NCI-H2227 treated with DMSO at 0.1 percent for 48 hours (cell line): ENCODE measurements around the gene MAPKAPK5.
"Not testable (repeated sequence)": the region's sequence is repeated elsewhere in the genome, so short reads cannot be mapped to it uniquely, and the experiment has no call there.

ENCODE experiments used
- DNase-seq: peaks from one replicate; lab custom pipeline; 2025; lab: John Stamatoyannopoulos, UW

The MAPKAPK5 gene

DNA sequence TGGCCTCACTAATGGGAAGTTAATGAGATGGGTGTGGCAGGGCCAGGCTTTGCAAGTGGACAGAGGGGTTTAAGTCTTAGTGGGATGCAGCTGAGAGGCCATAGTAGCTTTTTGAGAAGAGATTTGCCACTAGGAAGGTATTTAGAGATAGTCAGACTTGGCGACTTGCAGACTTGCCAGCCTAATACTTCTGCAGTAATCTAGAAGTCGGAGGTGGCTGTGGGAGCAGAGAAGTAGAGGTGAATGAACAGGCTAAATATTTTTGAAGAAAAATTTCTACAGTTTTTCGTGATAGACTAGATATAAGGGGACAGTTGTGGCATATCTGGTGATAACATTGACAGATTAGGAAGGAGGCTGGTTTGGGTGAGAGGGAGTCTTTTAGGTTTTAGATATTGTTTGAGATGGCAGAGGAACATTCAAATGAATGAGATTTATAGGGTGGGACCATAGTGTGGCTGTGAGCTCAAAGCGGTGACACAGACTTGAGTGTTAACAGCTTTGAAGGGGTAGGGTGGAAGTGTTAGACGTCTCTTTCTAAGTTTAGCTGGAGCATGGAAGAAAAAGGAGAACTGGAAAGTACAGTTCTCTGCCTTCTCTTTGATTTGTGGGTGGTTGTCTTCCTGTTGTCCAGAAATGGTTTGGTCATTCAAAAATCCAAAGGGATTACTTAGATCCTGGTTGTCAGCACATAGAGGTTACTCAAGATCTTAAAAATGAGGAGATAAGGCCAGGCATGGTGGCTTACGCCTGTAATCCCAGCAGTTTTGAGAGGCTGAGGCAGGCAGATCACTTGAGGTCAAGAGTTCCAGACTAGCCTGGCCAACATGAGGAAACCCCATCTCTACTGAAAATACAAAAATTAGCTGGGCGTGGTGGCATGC lies 44.9 kb downstream of the MAPKAPK5 start:
- no peak for DNase-seq

DNA sequence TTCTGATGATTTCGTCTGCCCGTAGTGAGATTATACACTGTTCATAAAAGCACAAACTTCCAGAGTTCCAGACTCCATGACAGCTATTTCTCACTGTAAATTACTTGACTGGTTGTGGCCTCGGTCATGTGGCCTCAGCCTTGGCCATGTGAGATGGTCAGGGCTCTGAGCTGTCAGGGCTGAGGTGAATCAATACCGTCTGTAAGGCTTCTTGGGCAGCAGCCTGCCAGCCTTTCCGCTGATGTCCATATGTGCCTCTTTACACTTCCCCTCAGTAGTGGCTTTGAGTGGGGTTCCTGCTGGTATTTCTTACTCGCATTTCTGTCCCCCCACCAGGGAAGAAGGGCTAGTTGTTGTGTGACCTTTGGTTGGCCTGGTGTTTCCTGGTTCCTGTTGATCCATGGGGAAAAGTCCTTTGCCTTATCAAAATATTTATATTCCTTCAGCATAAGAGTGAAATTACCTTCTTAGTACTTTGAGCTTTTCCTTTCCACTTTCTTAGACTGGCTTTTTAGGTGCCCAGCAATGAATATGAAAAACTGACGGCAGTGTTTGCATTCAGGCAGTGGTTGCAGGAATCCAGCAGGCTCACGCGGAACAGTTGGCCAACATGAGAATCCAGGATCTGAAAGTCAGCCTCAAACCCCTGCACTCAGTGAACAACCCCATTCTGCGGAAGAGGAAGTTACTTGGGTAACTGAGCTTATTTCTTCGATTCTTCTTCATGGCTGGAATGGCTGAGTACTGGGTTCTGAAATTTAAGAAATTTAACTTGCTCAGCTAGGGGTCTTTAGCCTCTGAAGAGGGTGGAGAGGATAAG lies 46.1 kb downstream of the MAPKAPK5 start:
- no peak for DNase-seq

DNA sequence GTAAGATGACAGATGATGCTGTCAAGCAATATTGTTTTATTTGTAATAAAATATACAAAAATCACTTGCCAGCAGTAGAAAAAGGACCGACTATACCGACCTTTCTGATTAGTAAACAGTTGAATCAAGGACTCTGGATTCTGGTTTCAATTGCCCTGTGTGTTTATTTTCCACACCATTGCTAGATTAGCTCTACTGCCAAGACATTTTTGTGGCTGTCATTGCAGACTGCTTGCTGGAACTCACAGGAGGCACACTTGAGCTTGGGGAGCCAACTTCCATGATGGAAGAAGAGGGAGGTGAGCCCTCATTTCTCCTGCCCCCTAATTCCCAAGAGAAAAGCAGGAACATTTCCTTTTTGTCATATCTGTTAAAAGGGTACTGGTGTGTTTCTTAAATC lies 51.3 kb downstream of the MAPKAPK5 start:
- DNase-seq, result no peak

DNA sequence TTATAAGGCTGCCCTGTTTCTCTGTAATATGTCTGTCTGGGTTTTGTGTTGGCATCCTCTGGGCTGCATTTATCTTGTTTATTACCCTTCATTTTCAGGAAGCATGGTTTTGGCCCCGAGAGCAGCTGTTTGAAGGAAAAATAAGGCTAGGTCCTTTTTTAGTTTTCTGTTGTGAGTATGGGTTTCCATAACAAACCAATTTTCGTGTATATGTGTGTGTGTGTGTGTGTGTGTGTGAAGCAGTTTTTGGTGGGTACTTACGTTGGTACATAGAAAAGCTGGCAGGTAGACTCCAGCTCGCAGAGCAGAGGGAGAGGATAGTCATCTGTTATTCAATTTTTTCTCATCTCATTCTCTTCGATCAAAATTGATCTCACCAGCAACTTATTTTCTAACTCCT lies 52.5 kb downstream of the MAPKAPK5 start:
- no peak for DNase-seq

DNA sequence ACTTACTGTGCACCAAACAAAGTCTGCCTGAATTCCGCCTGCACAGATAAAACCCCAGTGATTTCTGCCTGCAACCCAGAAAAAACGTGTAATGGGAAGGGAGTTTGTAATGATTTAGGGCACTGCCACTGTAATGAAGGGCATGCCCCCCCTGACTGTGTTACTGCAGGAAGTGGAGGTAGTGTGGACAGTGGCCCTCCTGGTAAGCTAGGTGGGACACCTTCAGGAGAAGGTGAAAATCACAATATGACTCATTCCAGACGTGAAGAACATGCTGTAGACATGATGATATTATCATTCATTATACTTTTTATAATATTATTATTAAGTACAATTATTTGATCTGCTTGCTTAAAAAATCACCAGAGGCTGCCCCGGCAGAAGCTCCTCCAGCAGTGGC lies 59.2 kb downstream of the MAPKAPK5 start:
- DNase-seq, result no peak

DNA sequence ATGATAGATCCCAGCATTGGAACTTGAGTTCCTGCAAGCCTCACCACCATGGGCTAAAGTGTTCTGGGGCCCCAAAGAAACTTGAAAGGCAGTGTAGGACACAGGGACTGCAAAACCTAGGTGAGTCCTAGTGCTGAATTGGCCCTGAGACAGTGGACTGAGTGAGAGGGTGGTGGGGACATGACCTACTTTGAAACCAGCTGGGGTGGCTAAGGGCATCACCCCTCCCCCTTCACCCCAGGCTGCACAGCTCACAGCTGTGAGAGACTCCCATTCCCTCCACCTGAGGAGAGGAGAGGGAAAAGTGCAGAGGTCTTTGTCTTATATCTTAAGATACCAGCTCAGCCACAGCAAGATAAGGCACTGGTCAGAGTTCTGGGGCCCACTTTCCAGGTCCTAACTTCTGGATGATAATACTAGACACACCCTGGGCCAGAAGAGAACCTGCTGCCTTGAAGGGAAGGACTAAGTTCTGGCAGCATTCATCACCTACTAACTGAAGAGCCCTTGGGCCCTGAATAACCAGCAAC lies 62.5 kb downstream of the MAPKAPK5 start:
- DNase-seq, result no peak

DNA sequence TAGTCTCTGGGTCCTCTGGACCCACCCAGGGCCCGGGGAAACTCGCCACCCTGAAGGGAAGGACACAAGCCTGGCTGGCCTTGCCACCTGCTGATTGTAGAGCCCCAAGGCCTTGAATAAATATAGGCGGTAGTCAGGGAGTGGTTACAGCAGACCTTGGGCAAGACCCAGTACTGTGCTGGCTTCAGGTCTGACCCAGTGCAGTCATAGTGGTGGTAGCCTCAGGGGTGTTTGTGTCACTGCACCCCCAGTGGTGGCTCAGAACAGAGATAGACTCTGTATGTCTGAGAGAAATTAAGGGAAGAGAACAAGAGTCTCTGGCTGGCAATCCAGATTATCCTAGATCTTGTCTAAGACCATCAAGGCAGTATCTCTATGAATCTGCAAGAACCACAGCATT lies 63.5 kb downstream of the MAPKAPK5 start:
- DNase-seq, result no peak

DNA sequence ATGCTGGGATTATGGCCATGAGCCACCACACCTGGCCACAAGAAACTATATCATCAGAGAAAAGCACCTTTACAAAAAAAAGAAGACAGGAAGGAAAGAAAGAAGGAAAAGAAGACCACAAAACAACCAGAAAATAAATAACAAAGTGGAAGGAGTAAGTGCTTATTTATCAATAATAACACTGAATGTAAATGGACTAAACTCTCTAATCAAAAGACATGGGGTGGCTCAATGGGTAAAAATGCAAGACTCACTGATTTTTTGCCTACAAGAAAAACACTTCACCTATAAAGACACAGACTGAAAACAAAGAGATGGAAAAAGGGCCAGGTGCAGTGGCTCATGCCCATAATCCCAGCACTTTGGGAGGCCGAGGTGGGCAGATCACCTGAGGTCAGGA lies 65.7 kb downstream of the MAPKAPK5 start:
- DNase-seq, result no peak

DNA sequence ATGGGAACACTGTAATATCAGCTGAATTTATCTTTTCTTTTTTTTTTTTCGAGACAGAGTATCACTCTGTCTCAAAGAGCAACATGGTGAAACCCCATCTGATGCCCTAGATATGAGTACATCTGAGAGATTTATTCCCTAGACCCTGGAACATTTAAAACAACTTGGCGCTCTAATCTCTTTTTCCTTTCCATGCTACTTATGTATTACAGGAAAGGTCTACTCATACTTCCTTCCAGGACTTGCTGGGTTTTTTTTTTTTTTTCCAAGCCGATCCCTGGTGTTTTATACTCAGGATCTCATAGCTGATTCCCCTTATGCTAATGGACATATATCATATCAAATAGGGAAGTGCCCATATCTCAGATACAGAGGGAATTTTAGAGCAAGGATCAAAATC lies 83.1 kb downstream of the MAPKAPK5 start:
- no peak for DNase-seq

DNA sequence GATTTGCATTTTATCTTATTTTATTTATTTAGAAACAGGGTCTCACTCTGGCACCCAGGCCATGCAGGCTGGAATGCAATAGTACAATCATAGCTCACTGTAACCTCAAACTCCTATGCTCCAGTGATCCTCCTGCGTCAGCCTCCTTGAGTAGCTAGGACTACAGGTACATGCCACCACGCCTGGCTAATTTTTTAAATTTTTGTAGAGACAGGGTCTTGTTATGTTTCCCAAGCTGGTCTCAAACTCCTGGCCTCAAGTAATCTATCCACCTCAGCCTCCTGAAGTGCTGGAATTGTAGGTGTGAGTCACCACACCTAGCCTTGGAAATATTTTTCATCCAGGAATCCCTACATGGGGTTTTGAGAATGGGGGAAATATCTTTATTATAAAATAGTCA lies 84.6 kb downstream of the MAPKAPK5 start:
- DNase-seq, result no peak

DNA sequence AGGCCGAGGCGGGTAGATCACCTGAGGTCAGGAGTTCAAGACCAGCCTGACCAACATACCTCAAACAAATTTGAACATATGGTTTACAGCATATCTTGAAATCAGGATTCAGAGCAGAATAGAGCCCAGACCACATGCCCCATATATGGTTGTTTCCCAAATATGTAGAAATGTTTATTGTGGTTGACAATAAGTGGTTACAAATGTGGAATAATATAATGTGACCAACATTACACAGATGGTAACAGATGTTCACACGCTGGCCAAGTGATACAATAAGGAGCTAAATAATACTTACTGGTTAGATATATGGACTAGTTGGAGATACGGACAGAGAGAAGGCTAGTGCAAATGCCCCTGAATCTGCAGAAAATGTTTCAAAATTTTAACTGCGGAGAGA lies 85.3 kb downstream of the MAPKAPK5 start:
- no peak for DNase-seq

DNA sequence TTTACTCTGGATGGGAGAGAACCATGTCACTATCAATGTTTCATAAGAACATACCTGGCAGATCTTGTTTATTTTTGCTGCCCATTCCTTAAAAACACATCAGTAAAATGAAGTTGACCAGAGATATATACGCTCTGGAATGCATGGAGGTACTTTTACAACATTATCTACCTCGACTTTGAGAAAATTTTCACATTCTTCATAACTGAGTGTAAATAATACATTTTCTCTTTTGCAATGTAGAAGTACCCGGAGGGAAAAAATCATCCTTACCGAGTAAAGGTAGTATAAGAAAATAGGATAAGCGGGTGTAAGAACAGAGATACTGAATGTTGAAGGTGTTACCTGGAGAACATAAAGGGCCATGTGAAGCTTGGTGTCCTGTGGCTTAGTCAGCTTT lies 90.2 kb downstream of the MAPKAPK5 start:
- no peak for DNase-seq

DNA sequence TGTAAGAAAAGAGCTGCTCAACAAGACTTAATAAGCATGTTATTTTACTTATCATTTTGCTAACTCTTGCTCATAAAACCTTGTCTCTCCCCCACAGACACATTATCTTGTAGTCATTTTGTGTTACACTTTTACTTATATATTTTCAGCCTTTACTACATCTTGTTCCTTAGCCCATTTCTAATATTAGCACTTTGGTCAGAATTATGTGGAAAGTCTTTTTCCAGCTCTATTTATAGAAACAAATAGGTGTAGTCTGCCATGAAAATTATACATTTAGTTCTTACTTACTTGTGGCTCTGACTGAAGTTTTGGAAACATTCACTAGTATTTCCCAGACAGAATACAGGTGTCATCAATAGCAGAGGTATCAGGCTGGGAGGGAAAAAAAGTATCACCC lies 94.8 kb downstream of the MAPKAPK5 start:
- no peak for DNase-seq

DNA sequence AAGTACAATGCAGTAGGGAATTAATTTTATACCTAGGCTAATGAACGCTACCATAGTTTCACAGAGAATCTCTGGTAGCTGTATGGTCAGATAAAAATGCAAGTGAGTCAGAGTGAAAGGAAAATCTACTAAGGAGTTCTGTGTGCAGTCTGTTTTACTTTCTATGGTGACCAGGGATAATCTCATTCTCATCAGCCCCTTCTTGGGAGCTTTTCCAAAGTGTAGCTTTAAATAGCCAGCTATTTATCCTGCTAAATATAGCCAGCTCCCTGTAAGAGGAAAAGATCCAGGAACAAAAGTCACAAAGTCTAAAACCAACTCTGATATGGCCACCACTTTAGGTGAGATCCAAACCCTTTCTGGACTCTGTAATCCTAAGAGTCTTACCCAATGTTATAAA lies 95.4 kb downstream of the MAPKAPK5 start:
- DNase-seq, result no peak

DNA sequence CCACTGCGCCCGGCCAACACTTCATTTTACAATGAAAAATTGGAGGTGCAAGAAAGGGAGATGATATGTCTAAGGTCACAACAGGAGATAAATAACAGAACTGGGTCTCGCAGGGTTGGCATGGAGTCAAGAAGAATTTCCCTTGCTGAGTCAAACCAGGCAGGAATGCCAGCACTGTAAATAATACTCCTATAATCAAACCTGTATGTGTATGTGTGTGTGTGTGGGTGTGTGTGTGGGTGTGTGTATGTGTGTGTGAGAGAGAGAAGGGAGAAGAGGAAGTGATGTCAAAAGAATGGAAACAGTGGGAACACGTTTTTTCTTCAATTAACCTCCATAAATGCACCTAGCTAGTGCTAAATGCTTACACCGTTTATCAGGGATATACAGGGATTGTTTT lies 100.5 kb downstream of the MAPKAPK5 start:
- DNase-seq, result no peak

DNA sequence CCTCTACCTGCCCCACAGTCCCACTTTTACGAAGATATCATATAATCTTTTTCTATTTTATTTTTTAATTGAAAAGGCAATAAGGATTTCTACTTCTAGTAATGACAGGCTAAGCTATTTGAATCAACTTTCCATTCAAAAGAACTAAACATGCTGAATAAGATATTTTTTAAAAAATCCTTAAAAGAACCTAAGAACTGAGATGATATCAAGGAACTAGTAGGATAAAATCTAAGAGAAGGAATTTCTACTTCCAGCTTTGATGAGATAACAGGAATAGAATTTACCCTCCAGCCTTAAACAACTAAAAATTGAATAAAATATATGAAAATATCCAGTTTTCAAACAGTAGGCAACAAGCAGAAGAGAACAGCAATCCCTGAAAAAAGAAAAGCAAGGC lies 101.9 kb downstream of the MAPKAPK5 start:
- no peak for DNase-seq

DNA sequence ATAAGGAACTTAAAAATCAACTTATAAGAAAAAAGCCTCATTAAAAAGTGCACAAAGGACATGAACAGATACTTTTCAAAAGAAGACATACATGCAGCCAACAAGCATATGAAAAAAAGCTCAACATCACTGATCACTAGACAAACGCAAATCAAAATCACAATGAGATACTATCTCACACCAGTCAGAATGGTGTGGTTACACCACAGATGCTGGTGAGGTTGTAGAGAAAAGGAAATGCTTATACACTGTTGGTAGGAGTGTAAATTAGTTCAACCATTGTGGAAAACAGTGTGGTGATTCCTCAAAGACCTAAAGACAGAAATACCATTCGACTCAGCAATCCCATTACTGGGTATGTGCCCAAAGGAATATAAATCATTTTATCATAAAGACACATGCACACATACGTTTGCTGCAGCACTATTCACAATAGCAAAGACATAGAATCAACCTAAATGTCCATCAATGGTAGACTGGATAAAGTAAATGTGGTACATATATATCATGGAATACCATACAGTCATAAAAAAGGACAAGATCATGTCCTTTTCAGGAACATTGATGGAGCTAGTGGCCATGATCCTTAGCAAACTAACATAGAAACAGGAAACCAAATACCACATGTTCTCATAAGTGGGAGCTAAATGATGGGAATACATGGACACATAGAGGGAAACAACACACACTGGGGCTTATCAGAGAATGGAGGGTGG lies 109.1 kb downstream of the MAPKAPK5 start:
- not testable (repeated sequence) for DNase-seq
